ENCODE results near the gene KRTAP9-4.
"Not testable (repeated sequence)": the region's sequence is repeated elsewhere in the genome, so short reads cannot be mapped to it uniquely, and the experiment has no call there.

The KRTAP9-4 gene

DNA sequence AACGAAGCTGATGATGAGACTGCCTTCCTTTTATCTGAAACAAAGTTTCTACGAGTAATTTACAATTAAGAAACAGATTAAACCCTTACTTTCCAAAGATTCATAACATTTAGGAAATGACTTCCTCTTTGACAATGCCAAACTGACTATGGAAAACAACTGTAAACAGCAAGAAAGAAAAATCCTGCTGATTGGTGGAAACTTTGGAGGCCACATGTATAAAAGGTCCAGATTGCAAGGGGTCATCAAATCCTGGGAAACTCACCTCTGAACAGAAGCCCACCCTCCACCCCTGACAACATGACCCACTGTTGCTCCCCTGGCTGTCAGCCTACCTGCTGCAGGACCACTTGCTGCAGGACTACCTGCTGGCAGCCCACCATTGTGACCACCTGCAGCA, 15.6 kb downstream of the KRTAP9-4 start, which contains the start of gene KRTAP9-6:
Gene KRTAP9-6, plus strand, starts transcription at position 301 of the 400 bp plus-strand sequence. Its CDS starts 0 bp downstream, at position 301.
- no peak for DNase-seq (ENCODE audit: low read depth)

DNA sequence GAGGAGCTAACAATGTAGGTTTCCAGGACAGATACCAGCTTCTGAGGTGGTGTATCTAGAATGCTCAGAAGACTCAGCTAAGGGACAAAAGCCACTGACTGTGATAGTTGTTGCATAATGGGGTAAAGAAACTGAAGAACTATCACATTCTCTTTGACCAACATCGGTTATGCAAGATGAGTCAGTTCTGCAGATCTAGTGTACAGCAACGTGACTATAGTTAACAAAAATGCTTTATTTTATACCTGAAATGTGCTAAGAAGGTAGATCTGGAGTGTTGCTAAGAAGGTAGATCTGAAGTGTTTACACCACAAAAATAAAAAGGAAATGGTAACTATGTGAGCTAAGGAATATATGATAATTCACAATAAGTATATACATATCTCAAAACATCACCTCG, 18.2 kb downstream of the KRTAP9-4 start:
- DNase-seq (ENCODE audit: low read depth), result peak; percentile 20

DNA sequence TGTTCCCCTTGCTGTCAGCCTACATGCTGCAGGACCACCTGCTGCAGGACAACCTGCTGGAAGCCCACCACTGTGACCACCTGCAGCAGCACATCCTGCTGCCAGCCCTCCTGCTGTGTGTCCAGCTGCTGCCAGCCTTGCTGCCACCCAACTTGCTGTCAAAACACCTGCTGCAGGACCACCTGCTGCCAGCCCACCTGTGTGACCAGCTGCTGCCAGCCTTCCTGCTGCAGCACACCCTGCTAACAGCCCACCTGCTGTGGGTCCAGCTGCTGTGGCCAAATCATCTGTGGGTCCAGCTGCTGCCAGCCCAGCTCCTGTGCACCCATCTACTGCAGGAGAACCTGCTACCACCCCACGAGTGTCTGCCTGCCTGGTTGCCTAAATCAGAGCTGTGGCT, 21.8 kb downstream of the KRTAP9-4 start:
- DNase-seq (ENCODE audit: low read depth), result not testable (repeated sequence)

- DNase-seq (ENCODE audit: low read depth), result no peak
Observed at GRCh38 chr17:41271858-41272257, 22.4 kb downstream of the KRTAP9-4 start.

- not testable (repeated sequence) for DNase-seq (ENCODE audit: low read depth)
Observed at GRCh38 chr17:41275648-41276190, 26.2 kb downstream of the KRTAP9-4 start, which contains the start of gene KRTAP9-7. KRTAP9-7 (plus strand) TSS chr17:41275698; CDS start chr17:41275698, 0 bp downstream.

DNA sequence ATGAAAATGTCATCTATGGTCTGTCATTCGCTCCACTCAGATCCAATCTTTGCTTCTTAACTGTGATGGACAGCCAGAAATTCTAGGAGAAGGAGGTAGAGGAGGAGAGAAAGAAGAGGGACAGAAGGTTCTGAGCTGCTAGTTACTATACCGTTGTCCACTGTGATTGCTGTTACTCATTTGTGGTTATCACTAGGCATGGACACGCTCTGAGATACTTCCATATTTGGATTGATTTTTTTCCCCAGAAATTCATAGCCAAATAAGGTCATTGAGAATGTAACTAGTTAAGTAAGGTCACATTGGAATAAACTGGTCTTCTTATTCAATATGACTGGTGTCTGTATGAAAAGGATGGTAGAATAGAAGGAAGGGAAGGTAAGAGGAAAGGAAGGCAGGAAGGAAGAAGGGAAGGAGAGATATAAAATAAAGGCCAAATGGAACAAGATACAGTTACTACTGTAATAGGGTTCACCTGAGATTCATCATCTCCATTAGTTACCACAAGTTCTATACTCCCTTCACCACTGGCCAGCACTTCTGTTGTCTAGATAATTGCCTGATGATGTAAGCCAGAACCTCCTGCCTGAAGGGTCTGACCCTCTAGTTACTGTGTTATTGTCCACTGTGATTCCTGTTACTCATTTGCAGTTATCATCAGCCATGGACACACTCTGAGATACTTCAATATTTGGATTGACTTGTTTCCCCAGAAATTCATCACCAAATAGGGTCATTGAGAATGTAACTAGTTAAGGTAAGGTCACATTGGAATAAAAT, 28.9 kb downstream of the KRTAP9-4 start:
- DNase-seq (ENCODE audit: low read depth), result no peak

GRCh38 chr17:41284043-41284442, 34.6 kb downstream of the KRTAP9-4 start:
- DNase-seq (ENCODE audit: low read depth), result peak; percentile 45

DNA sequence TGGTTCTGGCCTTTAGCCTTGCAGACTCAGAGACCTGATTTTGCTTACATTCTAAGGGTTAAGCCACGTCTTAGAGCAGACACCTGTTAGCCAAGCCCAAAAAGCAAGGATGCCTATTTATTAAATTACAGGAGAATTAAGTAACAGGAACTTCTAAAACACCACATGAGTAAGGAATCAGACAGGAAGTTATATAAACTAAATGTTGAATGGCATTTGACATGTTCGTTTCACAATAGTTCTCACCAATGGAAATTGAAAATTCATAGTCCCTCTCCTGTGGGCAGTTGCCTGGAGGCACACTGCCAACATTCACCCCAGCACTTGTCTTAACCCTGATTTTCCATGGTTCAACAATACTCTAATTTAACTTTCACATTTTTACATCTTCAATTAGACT, 35.1 kb downstream of the KRTAP9-4 start:
- peak; percentile 41 for DNase-seq (ENCODE audit: low read depth)

- DNase-seq (ENCODE audit: low read depth), result no peak
Observed at GRCh38 chr17:41287050-41287449, 37.6 kb downstream of the KRTAP9-4 start.

- DNase-seq (ENCODE audit: low read depth), result no peak
Observed at GRCh38 chr17:41294016-41294415, 44.5 kb downstream of the KRTAP9-4 start.

GRCh38 chr17:41296846-41297245, 47.4 kb downstream of the KRTAP9-4 start:
- DNase-seq (ENCODE audit: low read depth), result no peak

DNA sequence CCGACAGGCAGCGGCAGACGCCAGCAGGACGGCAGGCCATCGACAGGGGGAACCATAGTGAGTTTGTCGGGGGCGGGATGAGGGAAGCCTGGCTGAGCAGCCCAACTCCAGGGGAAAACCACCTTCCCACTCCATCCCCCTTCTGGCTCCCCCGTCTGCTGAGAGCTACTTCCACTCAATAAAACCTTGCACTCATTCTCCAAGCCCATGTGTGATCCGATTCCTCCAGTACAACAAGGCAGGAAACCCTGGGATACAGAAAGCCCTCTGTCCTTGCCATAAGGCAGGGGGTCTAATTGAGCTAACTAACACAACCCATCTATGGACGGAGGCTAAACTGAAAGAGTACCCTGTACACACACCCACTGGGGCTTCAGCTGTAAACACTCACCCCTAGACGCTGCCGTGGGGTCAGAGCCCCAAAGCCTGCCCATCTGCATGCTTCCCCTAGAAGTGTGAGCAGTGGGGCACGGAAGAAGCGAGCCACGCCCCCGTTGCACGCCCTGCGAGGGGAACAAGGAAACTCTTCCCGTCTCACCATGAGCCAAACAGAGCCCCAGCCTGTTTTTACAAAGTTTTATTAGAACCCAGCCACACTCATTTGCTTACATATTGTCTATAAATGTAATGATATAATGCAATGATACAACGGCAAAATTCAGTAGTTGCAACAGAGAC, 49.1 kb downstream of the KRTAP9-4 start:
- no peak for DNase-seq (ENCODE audit: low read depth)
